Measurements from ENCODE around the gene SKAP2. TPM values are rescaled to one million over a fixed set of nuclear protein-coding genes. Genes with fewer than 3 reads are reported as not detected.

SKAP2 gene
- polyA plus RNA-seq, 3 donors = 19.2 to 204 (median 158) TPM

- H3K9me3 Mint-ChIP-seq = peaks cover 0 to 2% (median 0%) of the 10 kb centered on the region in 7 donors
- Histone ChIP-seq H3K4me1 (ENCODE audit: control insufficient read depth in 1 of 2, insufficient read depth in 2 of 2, low read length in 2 of 2) (no peaks in the 10 kb centered on the region), H3K4me3 (replicated peaks in 1 of 3; ENCODE audit: low read depth in 2 of 3, low read length in 3 of 3) (no peak overlapping the region), H3K79me2 (ENCODE audit: insufficient read depth, low read length) (no peaks in the 10 kb centered on the region), H3K36me3 (replicated peaks in 1 of 2; ENCODE audit: control insufficient read depth in 1 of 2, insufficient read depth in 2 of 2, low read length in 2 of 2) (no peaks in the 10 kb centered on the region), H3K27me3 (ENCODE audit: control insufficient read depth in 2 of 2, insufficient read depth in 2 of 2, low read length in 2 of 2) (no peaks in the 10 kb centered on the region), H4K20me1 (ENCODE audit: insufficient read depth, low read length) (no peaks in the 10 kb centered on the region), H3K4me2 (replicated peaks; ENCODE audit: extremely low read depth, low read length, poor library complexity, severe bottlenecking) (no peak overlapping the region), H2AFZ (ENCODE audit: insufficient read depth, low read depth, low read length, poor library complexity, severe bottlenecking) (no peak overlapping the region), H3K9me3 (replicated peaks in 1 of 2; ENCODE audit: control insufficient read depth in 1 of 2, insufficient read depth in 1 of 2, low read length in 2 of 2) (no peaks in the 10 kb centered on the region), H3K9ac (ENCODE audit: insufficient read depth, low read length, poor library complexity, severe bottlenecking) (no peak overlapping the region), H3K27ac (ENCODE audit: low read depth in 1 of 2, low read length in 2 of 2) (no peak overlapping the region)
- TF ChIP-seq, protein P1, sequence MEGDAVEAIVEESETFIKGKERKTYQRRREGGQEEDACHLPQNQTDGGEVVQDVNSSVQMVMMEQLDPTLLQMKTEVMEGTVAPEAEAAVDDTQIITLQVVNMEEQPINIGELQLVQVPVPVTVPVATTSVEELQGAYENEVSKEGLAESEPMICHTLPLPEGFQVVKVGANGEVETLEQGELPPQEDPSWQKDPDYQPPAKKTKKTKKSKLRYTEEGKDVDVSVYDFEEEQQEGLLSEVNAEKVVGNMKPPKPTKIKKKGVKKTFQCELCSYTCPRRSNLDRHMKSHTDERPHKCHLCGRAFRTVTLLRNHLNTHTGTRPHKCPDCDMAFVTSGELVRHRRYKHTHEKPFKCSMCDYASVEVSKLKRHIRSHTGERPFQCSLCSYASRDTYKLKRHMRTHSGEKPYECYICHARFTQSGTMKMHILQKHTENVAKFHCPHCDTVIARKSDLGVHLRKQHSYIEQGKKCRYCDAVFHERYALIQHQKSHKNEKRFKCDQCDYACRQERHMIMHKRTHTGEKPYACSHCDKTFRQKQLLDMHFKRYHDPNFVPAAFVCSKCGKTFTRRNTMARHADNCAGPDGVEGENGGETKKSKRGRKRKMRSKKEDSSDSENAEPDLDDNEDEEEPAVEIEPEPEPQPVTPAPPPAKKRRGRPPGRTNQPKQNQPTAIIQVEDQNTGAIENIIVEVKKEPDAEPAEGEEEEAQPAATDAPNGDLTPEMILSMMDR (IDR thresholded peaks at IDR 0.05) = no peak
- H3K36me3 Mint-ChIP-seq = no peaks in the 10 kb centered on the region
- intact Hi-C loops (cut with micrococcal nuclease) = no loop called here
- no peak overlapping the region for H3K27ac Mint-ChIP-seq
- H3K27me3 Mint-ChIP-seq (ENCODE audit: low read depth in 3 of 3) = peaks cover 1 to 12% (median 5%) of the 10 kb centered on the region in 3 donors
- no peaks in the 10 kb centered on the region for H3K4me1 Mint-ChIP-seq
- DNase-seq = no peak
- no peak overlapping the region for H3K4me3 Mint-ChIP-seq
Measured at GRCh38 chr7:26900251-26900650, 35.9 kb upstream of the SKAP2 start.

- Histone ChIP-seq H3K27ac (ENCODE audit: low read depth in 1 of 2, low read length in 2 of 2) (no peak overlapping the region), H3K79me2 (ENCODE audit: insufficient read depth, low read length) (no peaks in the 10 kb centered on the region), H4K20me1 (ENCODE audit: insufficient read depth, low read length) (no peaks in the 10 kb centered on the region), H3K9ac (ENCODE audit: insufficient read depth, low read length, poor library complexity, severe bottlenecking) (no peak overlapping the region), H3K27me3 (ENCODE audit: control insufficient read depth in 2 of 2, insufficient read depth in 2 of 2, low read length in 2 of 2) (no peaks in the 10 kb centered on the region), H3K36me3 (replicated peaks in 1 of 2; ENCODE audit: control insufficient read depth in 1 of 2, insufficient read depth in 2 of 2, low read length in 2 of 2) (no peaks in the 10 kb centered on the region), H3K9me3 (replicated peaks in 1 of 2; ENCODE audit: control insufficient read depth in 1 of 2, insufficient read depth in 1 of 2, low read length in 2 of 2) (no peaks in the 10 kb centered on the region), H3K4me3 (replicated peaks in 1 of 3; ENCODE audit: low read depth in 2 of 3, low read length in 3 of 3) (no peak overlapping the region), H2AFZ (ENCODE audit: insufficient read depth, low read depth, low read length, poor library complexity, severe bottlenecking) (no peak overlapping the region), H3K4me2 (replicated peaks; ENCODE audit: extremely low read depth, low read length, poor library complexity, severe bottlenecking) (no peak overlapping the region), H3K4me1 (ENCODE audit: control insufficient read depth in 1 of 2, insufficient read depth in 2 of 2, low read length in 2 of 2) (no peaks in the 10 kb centered on the region)
- peaks cover 0 to 2% (median 0%) of the 10 kb centered on the region in 7 donors for H3K9me3 Mint-ChIP-seq
- no peak overlapping the region for H3K27ac Mint-ChIP-seq
- no peaks in the 10 kb centered on the region for H3K4me1 Mint-ChIP-seq
- no peak overlapping the region for H3K4me3 Mint-ChIP-seq
- WGBS (ENCODE audit: insufficient coverage) = no CpG with 5 or more reads among the region's 1 CpG
- intact Hi-C loops (cut with micrococcal nuclease) = no loop called here
- TF ChIP-seq, protein P1 (IDR thresholded peaks at IDR 0.05) = no peak
- no peak for DNase-seq
- peaks cover 1 to 12% (median 5%) of the 10 kb centered on the region in 3 donors for H3K27me3 Mint-ChIP-seq (ENCODE audit: low read depth in 3 of 3)
- H3K36me3 Mint-ChIP-seq = no peaks in the 10 kb centered on the region
Measured at GRCh38 chr7:26899519-26899918, 35.1 kb upstream of the SKAP2 start.

Data from CD14-positive monocyte (primary cell).